Lower leg skin (tissue), 3 donors: ENCODE measurements around the gene IL6.
"Not testable (repeated sequence)": the region's sequence is repeated elsewhere in the genome, so short reads cannot be mapped to it uniquely, and the experiment has no call there.

Experiments
- POLR2A ChIP-seq, 2 donors: fragments of 450-650 bp; IDR thresholded peaks; one replicate each; pipeline ENCODE4 v1.6.1; 2016 to 2017; ENCODE audit warnings: antibody characterized with exemption in 2 of 2, mild to moderate bottlenecking in 1 of 2, moderate library complexity in 1 of 2
- TF ChIP-seq, protein P1 (sequence below), 3 donors: fragments of 450-650 bp; IDR thresholded peaks; one replicate each; pipeline ENCODE4 v1.5.1; 2016; ENCODE audit warnings: antibody characterized with exemption in 3 of 3, mild to moderate bottlenecking in 3 of 3, moderate library complexity in 2 of 3

DNA sequence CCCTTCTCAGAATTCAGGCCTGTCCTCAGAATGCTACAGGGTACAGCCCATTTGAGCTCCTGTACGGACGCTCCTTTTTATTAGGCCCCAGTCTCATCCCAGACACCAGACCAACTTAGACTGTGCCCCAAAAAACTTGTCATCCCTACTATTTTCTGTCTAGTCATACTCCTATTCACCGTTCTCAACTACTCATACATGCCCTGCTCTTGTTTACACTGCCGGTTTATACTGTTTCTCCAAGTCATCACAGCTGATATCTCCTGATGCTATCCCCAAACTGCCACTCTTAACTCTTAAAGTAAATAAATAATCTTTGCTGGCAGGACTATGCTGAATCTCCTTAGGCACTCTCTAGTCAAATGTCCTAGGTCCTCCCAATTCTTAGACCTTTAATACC is 18.8 kb upstream of the IL6 start:
- TF ChIP-seq, protein P1, sequence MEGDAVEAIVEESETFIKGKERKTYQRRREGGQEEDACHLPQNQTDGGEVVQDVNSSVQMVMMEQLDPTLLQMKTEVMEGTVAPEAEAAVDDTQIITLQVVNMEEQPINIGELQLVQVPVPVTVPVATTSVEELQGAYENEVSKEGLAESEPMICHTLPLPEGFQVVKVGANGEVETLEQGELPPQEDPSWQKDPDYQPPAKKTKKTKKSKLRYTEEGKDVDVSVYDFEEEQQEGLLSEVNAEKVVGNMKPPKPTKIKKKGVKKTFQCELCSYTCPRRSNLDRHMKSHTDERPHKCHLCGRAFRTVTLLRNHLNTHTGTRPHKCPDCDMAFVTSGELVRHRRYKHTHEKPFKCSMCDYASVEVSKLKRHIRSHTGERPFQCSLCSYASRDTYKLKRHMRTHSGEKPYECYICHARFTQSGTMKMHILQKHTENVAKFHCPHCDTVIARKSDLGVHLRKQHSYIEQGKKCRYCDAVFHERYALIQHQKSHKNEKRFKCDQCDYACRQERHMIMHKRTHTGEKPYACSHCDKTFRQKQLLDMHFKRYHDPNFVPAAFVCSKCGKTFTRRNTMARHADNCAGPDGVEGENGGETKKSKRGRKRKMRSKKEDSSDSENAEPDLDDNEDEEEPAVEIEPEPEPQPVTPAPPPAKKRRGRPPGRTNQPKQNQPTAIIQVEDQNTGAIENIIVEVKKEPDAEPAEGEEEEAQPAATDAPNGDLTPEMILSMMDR (IDR thresholded peaks at IDR 0.05), result not testable (repeated sequence)
- not testable (repeated sequence) for TF ChIP-seq POLR2A (IDR thresholded peaks at IDR 0.05)
